ENCODE results near the gene TOM1L2.

The TOM1L2 gene

DNA sequence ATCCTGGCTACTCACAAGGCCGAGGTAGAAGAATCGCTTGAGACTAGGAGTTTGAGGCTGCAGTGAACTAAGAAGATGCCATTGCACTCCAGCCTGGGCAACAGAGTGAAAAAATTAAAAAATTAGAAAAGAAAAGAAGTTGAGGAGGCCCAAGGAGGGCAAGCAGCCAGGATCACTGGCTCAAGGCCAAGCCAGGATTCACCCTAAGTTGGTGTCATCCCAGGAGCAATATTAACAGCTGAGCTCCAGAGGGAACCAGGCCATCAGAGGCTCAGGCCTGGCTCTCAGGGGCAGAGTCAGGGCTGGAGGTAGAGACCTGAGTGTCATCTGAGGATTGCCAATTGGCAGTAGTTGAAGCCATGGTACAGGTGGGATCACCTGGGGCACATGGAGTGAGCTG, 21.2 kb upstream of the TOM1L2 start:
- TF ChIP-seq, protein P1, sequence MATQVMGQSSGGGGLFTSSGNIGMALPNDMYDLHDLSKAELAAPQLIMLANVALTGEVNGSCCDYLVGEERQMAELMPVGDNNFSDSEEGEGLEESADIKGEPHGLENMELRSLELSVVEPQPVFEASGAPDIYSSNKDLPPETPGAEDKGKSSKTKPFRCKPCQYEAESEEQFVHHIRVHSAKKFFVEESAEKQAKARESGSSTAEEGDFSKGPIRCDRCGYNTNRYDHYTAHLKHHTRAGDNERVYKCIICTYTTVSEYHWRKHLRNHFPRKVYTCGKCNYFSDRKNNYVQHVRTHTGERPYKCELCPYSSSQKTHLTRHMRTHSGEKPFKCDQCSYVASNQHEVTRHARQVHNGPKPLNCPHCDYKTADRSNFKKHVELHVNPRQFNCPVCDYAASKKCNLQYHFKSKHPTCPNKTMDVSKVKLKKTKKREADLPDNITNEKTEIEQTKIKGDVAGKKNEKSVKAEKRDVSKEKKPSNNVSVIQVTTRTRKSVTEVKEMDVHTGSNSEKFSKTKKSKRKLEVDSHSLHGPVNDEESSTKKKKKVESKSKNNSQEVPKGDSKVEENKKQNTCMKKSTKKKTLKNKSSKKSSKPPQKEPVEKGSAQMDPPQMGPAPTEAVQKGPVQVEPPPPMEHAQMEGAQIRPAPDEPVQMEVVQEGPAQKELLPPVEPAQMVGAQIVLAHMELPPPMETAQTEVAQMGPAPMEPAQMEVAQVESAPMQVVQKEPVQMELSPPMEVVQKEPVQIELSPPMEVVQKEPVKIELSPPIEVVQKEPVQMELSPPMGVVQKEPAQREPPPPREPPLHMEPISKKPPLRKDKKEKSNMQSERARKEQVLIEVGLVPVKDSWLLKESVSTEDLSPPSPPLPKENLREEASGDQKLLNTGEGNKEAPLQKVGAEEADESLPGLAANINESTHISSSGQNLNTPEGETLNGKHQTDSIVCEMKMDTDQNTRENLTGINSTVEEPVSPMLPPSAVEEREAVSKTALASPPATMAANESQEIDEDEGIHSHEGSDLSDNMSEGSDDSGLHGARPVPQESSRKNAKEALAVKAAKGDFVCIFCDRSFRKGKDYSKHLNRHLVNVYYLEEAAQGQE (IDR thresholded peaks at IDR 0.05; ENCODE audit: low read depth): no peak
- TF ChIP-seq ZBTB7A (IDR thresholded peaks at IDR 0.05; ENCODE audit: low read depth) (no peak), FOXM1 (IDR thresholded peaks at IDR 0.05; ENCODE audit: borderline replicate concordance, low read depth) (no peak), TEAD4 (IDR thresholded peaks at IDR 0.05) (no peak), RAD21 (IDR thresholded peaks at IDR 0.05; ENCODE audit: low read depth) (no peak), TCF12 (IDR thresholded peaks at IDR 0.05; ENCODE audit: low read depth) (no peak), CREB1 (IDR thresholded peaks at IDR 0.05; ENCODE audit: low read depth) (no peak), YY1 (IDR thresholded peaks at IDR 0.05; ENCODE audit: low read depth) (no peak), NFIC (IDR thresholded peaks at IDR 0.05) (no peak), EGR1 (IDR thresholded peaks at IDR 0.05) (no peak), TAF1 (IDR thresholded peaks at IDR 0.05; ENCODE audit: low read depth) (no peak), EP300 (IDR thresholded peaks at IDR 0.05; ENCODE audit: borderline replicate concordance) (no peak), CEBPB (IDR thresholded peaks at IDR 0.05) (no peak)
- TF ChIP-seq, protein P2, sequence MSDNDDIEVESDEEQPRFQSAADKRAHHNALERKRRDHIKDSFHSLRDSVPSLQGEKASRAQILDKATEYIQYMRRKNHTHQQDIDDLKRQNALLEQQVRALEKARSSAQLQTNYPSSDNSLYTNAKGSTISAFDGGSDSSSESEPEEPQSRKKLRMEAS (IDR thresholded peaks at IDR 0.05): no peak
- TF ChIP-seq, protein P3, sequence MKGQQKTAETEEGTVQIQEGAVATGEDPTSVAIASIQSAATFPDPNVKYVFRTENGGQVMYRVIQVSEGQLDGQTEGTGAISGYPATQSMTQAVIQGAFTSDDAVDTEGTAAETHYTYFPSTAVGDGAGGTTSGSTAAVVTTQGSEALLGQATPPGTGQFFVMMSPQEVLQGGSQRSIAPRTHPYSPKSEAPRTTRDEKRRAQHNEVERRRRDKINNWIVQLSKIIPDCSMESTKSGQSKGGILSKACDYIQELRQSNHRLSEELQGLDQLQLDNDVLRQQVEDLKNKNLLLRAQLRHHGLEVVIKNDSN (IDR thresholded peaks at IDR 0.05): no peak

DNA sequence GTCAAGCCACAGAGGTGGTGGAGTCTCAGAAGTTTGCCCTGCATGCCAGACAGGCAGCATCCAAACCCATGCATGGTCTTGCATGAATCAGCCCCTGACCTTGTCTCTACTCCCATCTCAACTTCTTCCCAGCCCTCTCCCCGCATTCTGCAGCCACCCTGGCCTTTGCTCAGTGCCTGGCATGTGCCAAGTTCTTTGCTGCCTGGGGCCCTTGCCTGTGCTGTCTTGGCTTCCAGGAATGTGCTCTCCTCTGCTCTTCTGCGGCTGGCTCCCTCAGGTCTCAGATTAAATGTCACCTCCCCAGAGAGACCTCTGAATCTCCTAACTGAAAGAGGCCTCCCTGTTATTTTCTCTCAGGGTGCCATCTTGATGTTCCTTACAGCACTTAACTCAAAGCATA, 18.1 kb upstream of the TOM1L2 start:
- TF ChIP-seq, protein P3 (IDR thresholded peaks at IDR 0.05): no peak
- TF ChIP-seq NFIC (IDR thresholded peaks at IDR 0.05): no peak

DNA sequence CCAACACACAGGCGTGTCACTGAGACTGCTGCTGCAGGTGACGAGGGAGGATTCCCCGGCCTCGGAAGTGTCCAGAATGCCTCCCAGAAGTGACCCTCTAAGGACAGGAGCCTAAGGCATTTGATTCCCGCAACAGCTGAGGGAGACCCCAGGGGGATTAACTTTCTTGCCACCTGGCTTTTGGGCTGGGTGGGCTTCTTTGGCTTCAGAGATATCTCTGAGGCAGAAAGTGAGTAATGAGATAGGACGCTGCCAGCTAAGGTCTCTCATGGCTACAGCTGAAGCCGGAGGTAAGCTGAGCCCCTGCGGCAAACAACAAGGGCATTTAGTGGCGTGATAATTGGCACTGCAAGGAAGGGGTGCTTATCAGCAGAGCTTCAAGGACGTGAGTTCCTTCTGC, 17.4 kb upstream of the TOM1L2 start:
- TF ChIP-seq, protein P1 (IDR thresholded peaks at IDR 0.05; ENCODE audit: low read depth): no peak

DNA sequence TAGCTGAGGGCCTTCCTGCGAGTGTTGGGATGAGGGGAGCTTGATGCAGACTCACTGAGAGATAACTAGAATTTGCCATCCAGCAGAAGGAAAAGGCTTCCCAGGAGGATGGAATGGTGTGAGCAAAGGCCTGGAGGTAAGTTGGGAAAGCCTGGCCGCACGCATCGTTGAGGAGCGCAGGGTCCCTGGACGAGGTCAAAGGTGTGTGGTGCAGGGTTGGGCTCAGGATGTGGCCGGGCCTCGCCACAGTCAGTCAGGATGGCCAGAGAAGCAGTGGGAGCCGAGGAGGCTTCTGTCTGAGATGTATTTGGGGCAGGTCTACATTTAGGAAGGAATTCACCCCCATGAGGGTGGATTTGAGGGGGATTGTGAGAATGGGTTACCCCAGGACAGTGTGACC, 16.9 kb upstream of the TOM1L2 start:
- TF ChIP-seq TCF12 (IDR thresholded peaks at IDR 0.05; ENCODE audit: low read depth) (no peak), NFIC (IDR thresholded peaks at IDR 0.05) (no peak), TAF1 (IDR thresholded peaks at IDR 0.05; ENCODE audit: low read depth) (no peak), FOXM1 (IDR thresholded peaks at IDR 0.05; ENCODE audit: borderline replicate concordance, low read depth) (no peak), TEAD4 (IDR thresholded peaks at IDR 0.05) (no peak), YY1 (IDR thresholded peaks at IDR 0.05; ENCODE audit: low read depth) (no peak), EP300 (IDR thresholded peaks at IDR 0.05; ENCODE audit: borderline replicate concordance) (no peak), CEBPB (IDR thresholded peaks at IDR 0.05) (no peak), EGR1 (IDR thresholded peaks at IDR 0.05) (no peak), CREB1 (IDR thresholded peaks at IDR 0.05; ENCODE audit: low read depth) (no peak), RAD21 (IDR thresholded peaks at IDR 0.05; ENCODE audit: low read depth) (no peak), ZBTB7A (IDR thresholded peaks at IDR 0.05; ENCODE audit: low read depth) (no peak)
- TF ChIP-seq, protein P3 (IDR thresholded peaks at IDR 0.05): no peak
- TF ChIP-seq, protein P1 (IDR thresholded peaks at IDR 0.05; ENCODE audit: low read depth): no peak
- TF ChIP-seq, protein P2 (IDR thresholded peaks at IDR 0.05): no peak

DNA sequence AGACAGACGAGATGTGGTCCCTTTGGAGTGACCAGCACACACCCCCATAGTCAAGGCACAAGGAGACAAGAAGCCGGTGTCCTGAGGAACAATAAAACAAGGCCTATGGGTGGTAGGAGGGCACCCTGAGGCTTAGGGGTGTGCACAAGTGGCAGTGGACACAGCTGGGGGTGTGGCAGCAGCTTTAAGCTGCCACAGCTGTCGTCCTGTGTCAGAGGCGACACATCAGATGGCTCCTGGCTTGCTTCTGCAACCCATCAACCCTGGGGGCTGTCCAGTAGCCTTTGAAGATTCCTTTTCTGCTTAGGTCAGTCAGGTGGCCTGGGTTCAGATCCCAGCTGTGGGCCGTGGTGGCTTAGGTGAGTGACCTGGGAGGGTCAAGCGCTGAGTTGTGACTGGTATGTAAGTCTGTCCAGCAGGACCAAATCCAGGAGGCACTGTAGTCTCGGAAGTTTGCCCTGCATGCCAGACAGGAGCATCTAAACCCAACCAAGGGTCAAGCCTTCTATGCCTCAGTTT, 16.3 kb upstream of the TOM1L2 start:
- TF ChIP-seq, protein P2 (IDR thresholded peaks at IDR 0.05): no peak
- TF ChIP-seq YY1 (IDR thresholded peaks at IDR 0.05; ENCODE audit: low read depth) (no peak), TCF12 (IDR thresholded peaks at IDR 0.05; ENCODE audit: low read depth) (no peak), TEAD4 (IDR thresholded peaks at IDR 0.05) (no peak), EGR1 (IDR thresholded peaks at IDR 0.05) (no peak), NFIC (IDR thresholded peaks at IDR 0.05) (no peak), CEBPB (IDR thresholded peaks at IDR 0.05) (no peak), ZBTB7A (IDR thresholded peaks at IDR 0.05; ENCODE audit: low read depth) (no peak), RAD21 (IDR thresholded peaks at IDR 0.05; ENCODE audit: low read depth) (no peak), CREB1 (IDR thresholded peaks at IDR 0.05; ENCODE audit: low read depth) (no peak)
- TF ChIP-seq, protein P3 (IDR thresholded peaks at IDR 0.05): no peak

All from Ishikawa (cell line).